NCI-H2196 treated with DMSO at 0.1 percent for 48 hours (cell line): ENCODE measurements around the gene GMDS.

Experiments
- DNase-seq: peaks from one replicate; lab custom pipeline; 2025; ENCODE audit not compliant: unreplicated experiment; lab: John Stamatoyannopoulos, UW

GMDS gene

DNA sequence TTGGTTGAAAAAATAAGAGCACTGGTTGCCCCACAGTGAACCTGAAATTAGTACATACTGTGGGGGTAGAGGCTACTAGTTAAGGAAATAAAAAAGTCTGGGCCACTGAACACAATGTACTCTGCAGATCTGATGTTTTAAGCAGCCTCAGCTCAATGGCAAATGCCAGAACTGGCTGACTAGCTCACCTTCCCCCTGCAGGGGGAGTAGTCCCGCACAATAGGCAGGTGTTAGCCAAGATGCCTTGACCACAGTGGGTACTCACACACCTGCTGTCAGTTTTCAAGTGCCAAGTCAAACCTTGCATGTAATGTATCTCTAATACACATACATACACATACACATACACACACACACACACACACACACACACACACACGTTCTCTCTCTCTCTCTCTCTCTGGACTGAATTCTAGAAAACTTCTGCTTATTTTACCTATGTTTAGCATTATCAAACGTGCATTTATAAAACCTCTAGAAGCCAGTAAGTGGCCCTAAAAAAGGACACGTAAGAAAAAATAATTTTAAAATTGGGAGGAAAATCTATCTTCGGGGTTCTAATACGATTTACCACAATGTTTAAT lies 36.1 kb downstream of the GMDS start:
- DNase-seq: peak; percentile 52

DNA sequence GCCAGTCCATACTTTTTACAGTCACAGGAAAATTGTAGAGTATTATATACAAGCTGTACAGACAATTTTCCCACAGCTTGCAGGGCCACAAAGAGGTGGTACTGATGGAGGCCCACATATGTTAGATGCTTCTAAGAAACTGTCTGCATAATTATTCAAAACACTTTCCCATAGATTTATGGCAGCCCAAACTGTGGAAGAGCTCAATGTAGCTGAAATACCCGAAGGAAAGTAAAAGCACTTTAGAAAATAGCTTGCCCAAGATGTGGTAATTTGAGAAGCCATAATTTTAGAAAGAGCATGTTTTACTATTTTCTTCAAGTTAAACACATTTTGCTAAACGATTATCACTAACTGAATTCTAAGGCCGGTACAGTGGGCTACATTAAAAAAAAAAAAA lies 36.9 kb downstream of the GMDS start:
- no peak for DNase-seq

DNA sequence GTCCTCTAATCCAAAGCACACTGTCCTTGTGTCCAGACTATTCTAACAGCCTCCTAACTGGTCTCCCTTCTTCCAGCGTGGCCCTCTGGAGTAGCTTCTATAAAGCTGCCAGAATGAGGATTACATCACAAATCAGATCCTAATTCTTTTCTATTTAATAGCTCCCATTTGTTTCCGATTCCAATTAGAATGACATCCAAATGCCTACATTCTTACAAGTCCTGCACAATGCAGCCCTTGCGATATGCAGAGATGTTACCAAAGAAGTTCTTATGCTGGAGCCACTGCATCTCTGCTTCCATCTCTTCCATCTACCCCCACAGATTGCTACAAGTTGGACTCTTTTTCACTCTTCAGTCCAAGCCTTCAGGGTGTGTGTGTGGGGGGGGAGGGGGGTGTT lies 40.0 kb downstream of the GMDS start:
- DNase-seq: no peak

DNA sequence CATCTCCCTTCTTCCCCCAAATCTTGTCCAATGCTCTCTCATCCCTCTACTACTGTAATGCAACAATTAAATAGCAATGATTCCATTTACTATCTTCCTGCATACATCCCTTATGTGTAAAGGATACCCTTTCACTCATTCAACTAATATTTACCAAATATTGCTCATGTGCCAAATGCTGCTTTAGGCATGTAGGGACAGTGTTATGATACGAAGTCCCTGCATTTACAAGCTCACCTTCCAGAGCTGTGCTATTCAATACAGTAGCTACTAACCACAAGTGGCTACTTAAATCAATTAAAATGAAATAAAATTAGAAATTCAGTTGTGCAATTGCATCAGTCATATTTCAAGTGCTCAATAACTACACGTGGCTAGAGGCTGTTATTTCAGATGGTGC lies 41.1 kb downstream of the GMDS start:
- peak; percentile 45 for DNase-seq

DNA sequence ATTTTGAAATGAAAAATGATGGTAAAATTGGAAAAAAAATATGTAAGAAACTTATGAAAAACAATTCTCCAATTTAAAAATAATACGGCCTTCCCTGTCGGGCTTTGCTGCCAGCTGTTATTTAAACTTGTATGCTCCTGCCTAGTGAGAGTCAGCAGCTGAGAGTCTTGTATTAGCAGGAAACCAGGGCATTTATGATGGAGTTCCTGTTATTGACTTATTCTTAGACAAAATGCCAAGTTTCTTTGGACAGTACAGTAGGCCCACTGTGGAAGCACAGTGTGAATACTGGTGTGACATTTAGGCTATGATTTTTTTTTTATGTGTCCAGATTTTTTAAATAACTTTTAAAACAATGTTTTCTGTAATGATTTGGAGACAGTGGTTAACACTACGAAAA lies 42.1 kb downstream of the GMDS start:
- DNase-seq: no peak

DNA sequence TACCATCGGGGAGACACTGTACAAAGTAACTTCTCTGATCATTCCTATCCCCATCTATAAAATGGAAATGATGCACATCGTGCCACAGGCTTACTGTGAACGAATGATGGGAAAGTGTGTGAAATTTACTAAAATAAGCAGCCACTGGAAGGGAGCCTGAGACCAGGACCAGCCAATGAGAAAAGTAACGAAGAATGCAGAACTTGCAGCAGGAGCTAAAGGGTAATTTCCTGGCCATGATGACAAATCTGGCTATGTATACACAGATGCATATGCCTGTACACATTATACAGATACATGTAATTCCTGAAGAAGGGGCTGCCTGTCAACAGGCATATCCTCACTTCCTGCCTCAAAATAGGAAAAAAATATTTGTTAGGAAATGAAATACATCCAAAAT lies 47.4 kb downstream of the GMDS start:
- no peak for DNase-seq

DNA sequence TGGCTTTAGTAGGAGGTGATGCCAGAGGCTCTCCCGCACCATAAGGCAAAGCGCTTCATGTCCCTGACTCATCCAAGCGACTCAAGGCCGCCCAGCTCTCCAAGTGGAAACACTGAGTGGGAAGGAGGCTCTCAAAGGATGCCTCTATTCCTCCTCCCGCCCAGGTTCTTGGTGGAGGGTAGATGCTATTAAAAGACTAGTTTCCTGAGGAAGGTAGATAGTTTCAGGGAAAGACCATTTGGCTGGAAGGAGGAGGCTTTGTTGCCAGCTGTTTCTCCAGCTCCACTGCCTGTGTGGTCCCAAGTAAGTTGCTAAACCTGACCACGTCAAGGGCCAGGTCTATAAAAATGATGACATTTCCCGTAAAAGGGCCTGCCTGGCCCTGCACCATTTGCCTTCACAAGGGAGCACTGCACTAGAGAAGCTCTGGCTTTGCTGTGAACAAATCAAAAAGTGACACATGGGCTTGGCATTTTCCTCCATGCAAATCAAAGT lies 48.2 kb downstream of the GMDS start:
- DNase-seq: no peak

DNA sequence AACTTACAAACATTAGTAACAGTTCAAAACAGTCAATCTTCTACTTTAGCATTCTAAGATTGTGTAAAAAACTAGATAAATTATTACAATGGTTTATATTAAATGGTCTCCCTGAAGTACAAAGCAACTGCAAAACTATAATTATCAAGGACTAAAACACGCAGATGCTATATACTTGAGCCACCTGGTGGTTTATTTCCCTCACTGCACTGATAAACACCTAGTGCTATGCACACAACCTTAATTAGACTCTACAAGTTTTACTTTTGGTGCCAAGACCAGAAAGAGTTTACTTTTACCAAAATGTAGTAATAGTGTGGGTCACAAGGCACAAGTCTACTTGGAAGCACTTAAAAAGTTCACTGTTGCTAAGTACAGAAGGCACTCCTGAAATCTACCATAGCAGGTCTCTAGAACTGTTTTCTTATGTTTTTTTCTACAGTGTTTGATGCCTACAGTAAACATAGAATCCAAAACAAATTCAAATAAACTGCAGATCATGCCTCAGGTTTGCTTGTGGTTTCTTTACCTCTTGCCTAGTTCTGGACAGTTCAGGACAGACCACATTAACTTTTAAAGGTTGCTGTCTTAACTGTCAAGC lies 49.2 kb downstream of the GMDS start:
- peak; percentile 41 for DNase-seq

DNA sequence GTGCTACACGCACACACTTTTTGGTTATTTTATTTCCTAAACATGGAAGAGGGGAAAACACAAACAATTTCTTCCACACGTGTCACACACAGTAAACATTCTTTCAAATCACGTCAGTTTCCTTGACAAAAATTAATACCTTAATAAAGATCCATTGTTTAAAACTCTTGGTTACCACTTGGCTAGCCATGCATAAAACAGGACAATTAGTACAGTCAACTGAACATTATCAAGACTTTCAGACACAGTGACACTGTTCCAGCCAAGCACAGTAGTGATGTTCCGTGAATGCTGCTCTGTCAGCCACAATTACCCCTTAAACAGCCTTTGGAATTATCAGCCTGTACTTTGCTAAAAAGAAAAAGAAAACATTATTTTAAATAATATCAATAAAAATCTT lies 50.8 kb downstream of the GMDS start:
- no peak for DNase-seq

DNA sequence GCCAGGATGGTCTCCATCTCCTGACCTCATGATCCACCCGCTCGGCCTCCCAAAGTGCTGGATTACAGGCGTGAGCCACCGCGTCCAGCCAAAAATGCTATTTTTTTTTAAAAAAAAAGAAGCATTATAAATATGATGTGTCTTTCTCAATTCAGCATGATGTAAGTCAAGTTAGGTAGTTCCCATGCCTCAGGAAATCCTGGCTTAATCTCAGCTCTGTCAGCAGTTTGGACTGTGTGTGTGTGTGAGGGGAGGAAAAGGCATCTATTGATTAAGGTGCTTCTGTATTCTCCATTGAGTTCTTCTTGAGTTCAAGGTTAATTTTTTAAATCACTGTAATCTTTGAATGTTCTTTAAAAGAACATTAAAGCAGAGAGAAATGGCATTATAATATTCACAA lies 51.5 kb downstream of the GMDS start:
- no peak for DNase-seq

DNA sequence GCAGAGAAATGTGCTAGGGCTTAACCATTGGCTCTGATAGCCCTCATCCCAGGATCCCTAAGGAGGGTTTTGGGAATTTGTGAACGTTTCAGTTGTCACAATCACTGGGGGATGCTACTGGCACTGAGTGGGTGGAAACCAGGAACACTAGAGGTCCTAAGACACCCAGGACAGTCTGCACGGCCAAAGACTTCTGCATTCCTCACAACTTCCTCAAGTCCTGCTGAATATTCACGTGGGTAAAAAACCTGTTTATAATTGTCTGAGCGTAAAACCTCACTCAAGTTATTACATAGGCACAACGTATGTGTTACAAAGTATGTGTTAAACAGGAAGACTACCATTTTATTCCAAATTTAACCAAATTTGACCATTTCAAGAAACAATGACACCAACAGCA lies 52.4 kb downstream of the GMDS start:
- DNase-seq: no peak

DNA sequence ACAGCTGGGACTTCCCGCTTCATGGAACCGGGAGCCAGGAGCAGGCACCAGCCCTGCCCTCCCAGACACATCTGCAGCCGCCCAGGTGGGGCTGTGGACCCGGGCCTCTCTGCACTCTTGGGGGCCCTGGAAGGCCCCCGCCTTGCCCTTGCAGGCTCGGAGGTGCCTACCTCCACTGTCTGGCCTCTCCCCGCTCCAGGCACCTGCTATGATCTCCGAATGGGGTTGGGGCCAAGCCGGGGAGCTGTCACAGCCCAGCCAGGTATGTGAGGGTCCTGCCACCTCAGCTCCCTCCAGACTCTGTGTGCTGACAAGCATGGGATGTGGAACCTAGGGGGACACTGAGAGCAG lies 54.0 kb downstream of the GMDS start:
- DNase-seq: no peak

DNA sequence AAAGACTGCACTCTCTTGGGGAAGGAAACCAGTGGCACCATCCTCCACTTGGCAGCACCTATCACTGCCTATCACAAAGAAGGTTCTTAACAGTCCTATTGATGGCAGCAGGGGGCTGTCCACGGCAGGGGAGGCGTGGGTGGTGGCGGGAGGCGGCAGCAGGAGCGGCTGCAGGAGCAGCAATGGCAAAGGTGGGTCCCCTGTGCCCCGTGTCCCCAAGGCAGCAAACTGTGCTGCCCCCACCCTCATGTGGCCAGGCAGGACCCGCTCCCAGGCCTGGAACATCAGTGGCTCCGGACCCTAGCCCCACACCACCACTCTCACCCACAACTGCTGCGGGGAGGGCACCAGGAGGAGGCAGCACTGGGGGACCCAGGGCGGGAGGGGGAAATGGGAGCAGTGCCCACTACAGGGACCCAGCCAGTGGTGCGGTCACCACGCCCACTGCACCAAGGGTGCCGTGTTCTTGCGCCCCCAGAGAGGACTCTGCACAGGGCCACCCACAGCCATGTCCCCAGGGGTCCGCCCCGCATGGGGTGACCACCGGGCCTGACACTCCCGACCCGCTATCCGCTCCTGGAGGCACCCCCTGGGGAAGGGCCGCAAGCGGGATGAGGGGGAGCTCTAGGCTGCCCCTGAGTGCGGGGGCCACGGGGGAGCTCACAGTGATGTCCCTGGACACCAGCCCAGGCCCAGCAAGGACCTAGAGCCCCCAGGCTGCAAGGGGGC lies 54.6 kb downstream of the GMDS start:
- no peak for DNase-seq

DNA sequence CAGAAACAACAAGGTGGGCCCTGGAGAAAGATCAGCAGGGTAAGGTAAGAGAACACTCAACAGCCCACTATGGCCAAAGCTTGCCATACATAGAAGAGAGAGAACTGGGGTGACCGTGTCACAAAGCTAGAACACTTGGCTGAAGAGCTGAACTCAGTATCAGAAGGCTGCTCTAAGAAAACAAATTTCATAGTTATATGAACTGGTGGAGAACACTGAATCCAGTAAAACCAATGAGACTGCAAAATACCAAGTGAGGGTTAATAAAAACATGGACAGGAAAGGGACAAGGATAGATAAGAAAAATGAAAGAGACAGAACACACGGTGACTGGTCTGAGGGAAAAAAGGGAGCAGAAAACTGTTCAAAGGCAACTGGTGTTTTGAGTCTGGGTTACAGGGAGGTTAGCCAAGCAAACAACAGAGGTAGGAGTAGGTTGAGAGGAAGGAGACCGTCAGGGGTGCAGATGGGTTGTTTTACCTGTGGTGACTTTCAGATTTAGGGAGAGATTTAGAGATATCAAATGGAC lies 56.5 kb downstream of the GMDS start:
- no peak for DNase-seq

DNA sequence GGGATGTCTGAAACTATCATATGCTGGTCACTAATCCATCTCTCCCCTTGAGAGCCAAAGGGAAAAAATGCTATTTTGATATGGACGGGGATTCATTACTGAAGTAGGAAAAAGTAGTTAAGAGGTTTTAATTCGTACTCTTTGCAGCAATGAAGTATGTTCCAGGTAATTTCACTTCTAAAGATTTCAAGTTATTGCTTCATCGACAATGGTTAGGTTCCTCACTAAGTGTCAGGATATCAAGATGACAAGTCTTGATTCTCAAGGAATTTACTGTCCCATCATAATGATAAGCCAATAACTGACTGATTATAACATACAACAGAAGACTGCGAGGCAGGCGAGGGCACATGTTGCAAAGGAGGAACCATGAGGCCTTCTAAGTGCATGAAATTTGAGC lies 57.0 kb downstream of the GMDS start:
- no peak for DNase-seq

DNA sequence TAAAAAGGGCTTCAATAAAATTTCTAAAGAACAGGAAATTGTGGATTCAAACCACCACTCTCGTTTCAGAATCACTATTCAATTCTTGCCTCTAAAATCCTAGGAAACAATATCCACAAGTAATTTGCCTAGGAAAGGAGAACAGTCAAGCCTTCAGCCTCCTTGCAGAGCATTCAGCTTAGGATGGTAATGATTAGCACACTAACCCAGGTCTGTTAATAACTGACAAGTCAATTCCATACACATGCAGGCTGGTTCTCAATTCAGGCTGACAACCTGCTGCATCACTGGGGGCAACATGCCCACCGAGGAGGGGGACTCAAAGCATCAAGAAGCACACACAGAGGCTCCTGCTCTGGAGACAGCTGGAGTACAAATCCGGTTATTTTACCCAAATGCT lies 57.6 kb downstream of the GMDS start:
- no peak for DNase-seq

DNA sequence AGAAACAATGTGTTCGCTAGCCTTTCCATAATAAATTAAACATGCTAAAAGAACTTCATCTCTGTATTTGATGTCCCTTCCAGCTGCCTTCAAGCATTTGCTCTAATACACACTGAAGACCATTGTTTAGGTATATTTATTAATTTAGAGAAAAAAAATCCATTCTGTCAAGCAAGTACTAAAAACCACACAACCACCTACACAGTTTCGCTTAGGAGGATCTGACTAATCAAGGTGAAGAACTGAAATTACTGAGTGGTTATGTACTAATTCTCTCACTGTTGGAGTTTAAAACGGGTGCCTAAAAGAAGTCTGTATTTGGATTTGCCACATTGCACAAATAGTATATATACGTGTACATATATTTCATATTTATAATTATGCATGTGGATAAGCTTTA lies 58.9 kb downstream of the GMDS start:
- DNase-seq: no peak

DNA sequence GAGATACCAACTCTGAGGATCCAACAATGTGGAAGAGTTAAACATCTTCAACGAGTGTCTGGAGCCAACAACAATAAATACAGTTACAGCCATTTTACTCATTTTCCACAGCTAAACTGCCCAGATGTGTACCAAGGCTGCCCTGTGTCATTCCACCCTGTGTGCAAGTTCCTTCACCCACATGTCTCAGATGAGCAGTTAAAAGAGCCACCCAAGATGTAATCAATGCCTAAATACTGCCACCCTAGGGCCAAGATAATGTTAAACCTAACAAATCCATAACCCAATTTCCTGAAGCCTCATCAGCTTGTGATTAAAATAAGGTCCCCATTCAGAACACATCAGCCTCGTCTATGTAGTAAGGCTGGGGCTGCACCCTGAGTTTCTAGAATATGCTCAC lies 59.9 kb downstream of the GMDS start:
- DNase-seq: no peak

DNA sequence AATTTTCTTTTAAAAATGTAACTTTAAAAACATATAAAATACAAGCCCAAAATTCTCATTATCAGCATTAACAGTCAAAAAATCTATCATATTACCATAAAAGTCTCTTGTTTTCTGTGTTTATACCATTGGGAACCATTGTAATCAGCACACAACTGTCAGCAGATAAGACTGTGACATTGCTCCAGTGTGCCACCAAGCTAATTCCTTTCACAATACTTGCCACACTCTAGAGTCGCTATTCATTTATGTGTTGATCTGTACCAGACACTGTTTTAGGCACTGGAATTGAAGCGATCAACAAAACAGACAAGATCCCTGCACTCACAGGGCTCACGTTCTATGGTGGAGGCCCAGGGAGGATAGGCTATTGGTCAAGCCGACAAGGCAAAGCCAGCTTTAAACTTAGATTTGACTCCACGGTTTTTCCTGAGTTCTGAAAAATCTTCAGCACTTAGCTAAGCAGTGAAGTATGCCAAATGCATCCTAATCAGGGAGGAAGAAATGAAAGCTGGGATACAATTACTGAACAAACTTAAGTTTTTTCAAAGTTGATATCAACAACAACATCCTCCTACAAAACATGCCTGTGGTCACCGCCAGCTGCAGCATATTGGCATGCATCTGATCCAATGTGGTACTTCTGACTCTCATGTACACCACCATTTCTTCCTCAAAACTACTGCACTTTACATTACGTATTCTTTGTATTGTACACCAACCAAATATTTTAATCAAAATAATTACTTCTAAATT lies 60.5 kb downstream of the GMDS start:
- DNase-seq: no peak

DNA sequence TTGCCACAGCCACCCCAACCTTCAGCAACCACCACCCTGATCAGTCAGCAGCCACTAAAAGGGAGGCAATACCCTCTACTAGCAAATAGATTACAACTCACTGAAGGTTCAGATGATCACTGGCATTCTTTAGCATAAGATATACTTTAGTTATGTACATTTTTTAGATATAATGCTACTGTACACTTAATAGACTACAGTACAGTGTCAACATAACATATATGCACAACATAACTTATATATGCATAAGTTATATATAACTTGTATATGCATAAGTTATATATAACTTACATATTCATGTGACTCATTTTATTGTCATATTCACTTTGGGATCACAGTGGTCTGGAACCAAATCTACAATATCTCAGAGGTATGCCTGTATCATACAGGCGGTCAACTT lies 61.7 kb downstream of the GMDS start:
- DNase-seq: no peak

DNA sequence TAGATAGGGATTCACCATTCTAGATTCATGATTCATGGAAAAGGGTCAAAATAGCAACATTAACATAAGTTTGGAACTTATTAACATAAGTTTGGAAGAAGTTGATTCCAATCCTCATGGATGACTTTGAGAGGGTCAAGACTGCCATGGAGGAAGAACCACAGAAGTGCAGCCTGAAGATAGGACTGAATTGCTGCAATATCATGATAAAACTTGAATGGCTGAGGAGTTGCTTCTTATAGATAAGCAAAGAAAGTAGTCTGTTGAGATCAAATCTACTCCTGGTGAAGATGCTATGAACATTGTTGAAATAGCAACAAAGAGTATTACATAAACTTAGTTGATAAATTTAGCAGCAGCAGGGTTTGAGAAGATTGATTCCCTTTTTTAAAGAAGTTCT lies 62.2 kb downstream of the GMDS start:
- DNase-seq: no peak

DNA sequence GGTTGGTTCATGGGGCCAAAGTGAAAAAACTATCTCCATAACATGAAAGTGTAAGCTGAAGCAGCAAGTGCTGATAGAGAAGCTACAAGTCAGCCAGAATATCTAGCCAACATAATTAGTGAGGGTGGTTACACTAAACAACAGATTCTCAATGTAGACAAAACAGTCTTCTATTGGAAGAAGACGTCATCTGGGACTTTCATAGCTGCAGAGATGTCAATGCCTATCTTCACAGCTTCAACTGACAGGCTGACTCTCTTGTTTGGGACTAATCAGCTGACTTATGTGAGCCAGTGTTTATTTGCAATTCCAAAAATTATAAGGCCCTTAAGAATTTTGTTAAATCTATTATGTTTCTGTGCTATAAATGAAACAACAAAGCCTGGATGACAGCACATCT lies 63.2 kb downstream of the GMDS start:
- no peak for DNase-seq
